Endothelial cell of umbilical vein (primary cell): ENCODE results near the gene UBE2G1. TPM values are rescaled to one million over a fixed set of nuclear protein-coding genes. Genes with fewer than 3 reads are reported as not detected.

ENCODE experiments used
- BruUV-seq: library from RNA; stranded (reverse); fragments of 400-500 nt; replicated peaks from 2 replicates; lab custom pipeline; 2021; lab: Mats Ljungman, UMichigan
- CTCF ChIA-PET: fragments of 300-600, 350-600 bp; sonication (Branson Sonifier 250); formaldehyde crosslinking; loops from one replicate; lab custom pipeline; 2021; ENCODE audit warnings: antibody characterized with exemption, inconsistent platforms; lab: Charles Lee
- POLR2A ChIA-PET: fragments of 300-600, 350-600 bp; sonication (Branson Sonifier 250); formaldehyde crosslinking; loops from one replicate; lab custom pipeline; 2021; ENCODE audit warnings: antibody characterized with exemption, inconsistent platforms; lab: Charles Lee
- DNase-seq: peaks from one replicate; pipeline ENCODE4 v3.0.0-alpha.2; 2011; ENCODE audit warnings: low read depth, low spot score
- FAIRE-seq: peaks from 2 replicates; lab custom pipeline; 2011; peaks lifted over from hg19 to GRCh38; lab: Jason Lieb, UNC
- H2AFZ ChIP-seq: 2 replicates; pipeline ENCODE4 v1.6.0; 2012; ENCODE audit warnings: low read depth, low read length, control low read depth, inconsistent platforms
- H3K27ac ChIP-seq: 2 replicates; pipeline ENCODE4 v1.5.1; 2011; ENCODE audit warnings: low read depth, mild to moderate bottlenecking, control low read depth, low read length, moderate library complexity; ENCODE audit not compliant: insufficient read depth
- H3K27me3 ChIP-seq, 2 experiments: 2 replicates each; pipeline versions ENCODE4 v1.6.0 to v1.6.1; 2011; ENCODE audit warnings: low read length in 2 of 2, mixed read lengths in 1 of 2; ENCODE audit not compliant: control insufficient read depth in 2 of 2, insufficient read depth in 2 of 2
- H3K36me3 ChIP-seq, 2 experiments: 2 replicates in 1 of 2; 3 replicates in 1 of 2; pipeline ENCODE4 v1.5.1; 2011; ENCODE audit warnings: low read length in 2 of 2, mild to moderate bottlenecking in 1 of 2, moderate library complexity in 1 of 2; ENCODE audit not compliant: control insufficient read depth in 2 of 2, insufficient read depth in 2 of 2; ENCODE audit errors: extremely low read depth in 1 of 2
- H3K4me1 ChIP-seq: 3 replicates; pipeline ENCODE4 v1.5.1; 2011; ENCODE audit warnings: mild to moderate bottlenecking, low read length; ENCODE audit not compliant: control insufficient read depth, insufficient read depth; ENCODE audit errors: extremely low read depth
- H3K4me2 ChIP-seq: 2 replicates; pipeline ENCODE4 v1.6.1; 2011; ENCODE audit warnings: low read length, control low read depth, mixed read lengths; ENCODE audit not compliant: insufficient read depth
- H3K4me3 ChIP-seq, 3 experiments: fragments of 200-600 bp in 1 of 3; sonication (generic), shearing (Covaris generic) in 1 of 3; replicated peaks in 1 of 3; 2 replicates each; pipeline ENCODE4 v1.5.1; 2011 to 2016; ENCODE audit warnings: control low read depth in 3 of 3, low read length in 3 of 3, mild to moderate bottlenecking in 2 of 3, inconsistent platforms in 1 of 3, low read depth in 1 of 3, moderate library complexity in 1 of 3; ENCODE audit not compliant: insufficient read depth in 1 of 3
- H3K79me2 ChIP-seq: 2 replicates; pipeline ENCODE4 v1.6.0; 2012; ENCODE audit warnings: low read length, inconsistent platforms; ENCODE audit not compliant: control insufficient read depth, insufficient read depth
- H3K9ac ChIP-seq: replicated peaks from 2 replicates; pipeline ENCODE3; 2011; ENCODE audit warnings: low read length, control low read depth; ENCODE audit not compliant: insufficient read depth; ENCODE audit errors: extremely low read depth
- H3K9me1 ChIP-seq: replicated peaks from 3 replicates; pipeline ENCODE4 v1.6.0; 2011; ENCODE audit warnings: mild to moderate bottlenecking, low read length; ENCODE audit not compliant: control insufficient read depth, insufficient read depth; ENCODE audit errors: extremely low read depth
- H3K9me3 ChIP-seq: replicated peaks from 2 replicates; pipeline ENCODE4 v1.5.1; 2012; ENCODE audit warnings: low read length, inconsistent platforms; ENCODE audit not compliant: control insufficient read depth, insufficient read depth
- H4K20me1 ChIP-seq: replicated peaks from 2 replicates; pipeline ENCODE3; 2011; ENCODE audit warnings: mild to moderate bottlenecking, low read length; ENCODE audit not compliant: control insufficient read depth, insufficient read depth; ENCODE audit errors: extremely low read depth
- CTCF ChIP-seq, 2 donors: IDR thresholded peaks; 1 replicate in 1 of 2; 2 replicates in 1 of 2; pipeline ENCODE4 v1.5.1; 2011; ENCODE audit warnings: low read length in 2 of 2, mild to moderate bottlenecking in 2 of 2, moderate library complexity in 2 of 2, control low read depth in 1 of 2, inconsistent platforms in 1 of 2, low read depth in 1 of 2; ENCODE audit not compliant: insufficient read depth in 1 of 2; ENCODE audit errors: extremely low read depth in 1 of 2
- EZH2 ChIP-seq: IDR thresholded peaks from 2 replicates; pipeline ENCODE4 v1.6.1; 2012; ENCODE audit warnings: borderline replicate concordance, low read depth, mild to moderate bottlenecking, moderate library complexity, low read length, inconsistent platforms; ENCODE audit not compliant: severe bottlenecking
- FOS ChIP-seq: IDR thresholded peaks from 2 replicates; pipeline ENCODE4 v1.6.1; 2011; ENCODE audit warnings: mild to moderate bottlenecking, low read length, moderate library complexity, borderline replicate concordance; ENCODE audit not compliant: insufficient read depth
- GATA2 ChIP-seq: IDR thresholded peaks from 2 replicates; pipeline ENCODE4 v1.7.0; 2011; ENCODE audit warnings: low read depth, mild to moderate bottlenecking, moderate library complexity, mixed read lengths, low read length; ENCODE audit not compliant: insufficient read length, insufficient read depth
- JUN ChIP-seq: IDR thresholded peaks from 2 replicates; pipeline ENCODE4 v1.6.1; 2011; ENCODE audit warnings: borderline replicate concordance, low read depth; ENCODE audit not compliant: insufficient read length, insufficient read depth
- MAX ChIP-seq: IDR thresholded peaks from 2 replicates; pipeline ENCODE4 v1.6.1; 2011; ENCODE audit not compliant: insufficient read depth, insufficient read length
- MYC ChIP-seq: IDR thresholded peaks from one replicate; pipeline ENCODE4 v1.6.1; 2011; ENCODE audit warnings: mild to moderate bottlenecking, low read depth, low read length
- POLR2A ChIP-seq: IDR thresholded peaks from 2 replicates; pipeline ENCODE4 v1.6.1; 2012; ENCODE audit warnings: low read depth, mild to moderate bottlenecking, control low read depth, low read length
- POLR2AphosphoS5 ChIP-seq: IDR thresholded peaks from 2 replicates; pipeline ENCODE4 v1.6.1; 2012; ENCODE audit warnings: low read depth, mild to moderate bottlenecking, control low read depth, low read length, moderate library complexity; ENCODE audit not compliant: insufficient read depth
- dilution Hi-C: fragments of 300-500 bp; cut with MboI; formaldehyde crosslinking; loops from one replicate; pipeline ENCODE4 v1.15.0; 2019; ENCODE audit warnings: low sequenced_read_pairs; ENCODE audit not compliant: extremely low pct_ligation_motif_present
- intact Hi-C: fragments of 100-400 bp; cut with micrococcal nuclease; formaldehyde crosslinking; loops from one replicate; pipeline ENCODE4 v1.10.0; 2022
- polyA plus RNA-seq, 4 experiments: library from polyadenylated mRNA; depleted of rRNA in 3 of 4; stranded (reverse) in 3 of 4; unstranded in 1 of 4; fragments of >200 nt; gene quantifications; 2 replicates each; pipeline versions ENCODE4 v1.2.1 to v1.2.3, GENCODE V29; 2011 to 2012; ENCODE audit warnings: missing spikeins in 1 of 4
- total RNA-seq: library from RNA; stranded (reverse); gene quantifications from 2 replicates; pipeline ENCODE4 v1.2.3, GENCODE V29; 2021

Gene UBE2G1
- total and polyA plus RNA-seq, 2 donors (not counting 3 experiments of a cell fraction or from before 2014, with no cell fraction given), result 29.2 to 79.6 TPM

- no peaks in the 10 kb centered on the region for H3K27me3 ChIP-seq
- no peaks in the 10 kb centered on the region for H3K4me1 ChIP-seq
- TF ChIP-seq CTCF (IDR thresholded peaks at IDR 0.05; ENCODE audit: extremely low read depth in 1 of 2, insufficient read depth in 1 of 2, low read depth in 1 of 2, low read length in 2 of 2), result no peak
- no peak for TF ChIP-seq GATA2
- no peak for TF ChIP-seq JUN
- no peak for TF ChIP-seq FOS
- TF ChIP-seq POLR2A, result no peak
- TF ChIP-seq MAX, result no peak
- TF ChIP-seq MYC, result no peak
- no peak for TF ChIP-seq EZH2
- no peak for TF ChIP-seq POLR2AphosphoS5
- H3K4me2 ChIP-seq, result no peak overlapping the region
- H4K20me1 ChIP-seq, result no peaks in the 10 kb centered on the region
- no peak overlapping the region for H2AFZ ChIP-seq
- CTCF ChIA-PET, result interaction anchor here (0.6 to 1.9 kb wide), 5 partner anchors 9 to 125 kb away, joined by 3 to 6 read pairs (median 3); no protein-coding TSS in a partner anchor
- H3K9me3 ChIP-seq, result no peaks in the 10 kb centered on the region
- peaks cover 4 to 5% of the 10 kb centered on the region in 2 experiments for H3K36me3 ChIP-seq
- H3K79me2 ChIP-seq, result peaks cover 43% of the 10 kb centered on the region
- H3K9ac ChIP-seq, result no peak overlapping the region
- DNase-seq (no peak), FAIRE-seq (no peak)
- no peaks in the 10 kb centered on the region for H3K9me1 ChIP-seq
- POLR2A ChIA-PET, result no interaction called here
- BruUV-seq, result no TSS peak
- dilution Hi-C loops (no loop called here), intact Hi-C loops (loop anchor here (10.0 kb wide), 1 partner anchor 119 kb away; no protein-coding TSS in a partner anchor)
- H3K27ac ChIP-seq, result no peak overlapping the region
- H3K4me3 ChIP-seq, result no peak overlapping the region
Observed at GRCh38 chr17:4295686-4296085, 70.8 kb downstream of the UBE2G1 start.
